ENCODE data around the gene KLHL1. TPM values are rescaled to one million over a fixed set of nuclear protein-coding genes. Genes with fewer than 3 reads are reported as not detected.
A peak's percentile ranks its signal among the peaks of the same experiment; 100 is the strongest.

The KLHL1 gene
- total RNA-seq, 2 donors from 2014 or later: 0.15 TPM; not detected in 1

DNA sequence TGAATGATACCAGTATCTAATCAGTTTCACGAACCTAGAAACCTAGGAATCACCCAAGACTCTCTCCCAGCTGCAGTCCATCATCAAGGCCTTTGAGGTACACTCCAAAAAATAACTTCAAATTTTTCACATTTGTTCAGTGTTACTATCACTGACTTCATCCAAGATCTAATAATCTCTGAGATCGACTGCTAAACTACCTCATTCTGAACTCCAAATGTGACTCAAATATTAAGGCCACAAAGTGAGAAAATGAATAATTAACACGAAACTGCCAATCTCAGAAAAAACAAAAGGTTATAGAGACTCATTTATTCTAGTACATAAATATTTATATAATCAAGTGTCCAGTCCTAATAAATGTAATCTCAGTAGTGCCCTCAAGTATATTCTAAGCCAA is 430.9 kb downstream of the KLHL1 start:
- 92 to 100% methylated on average over 1 to 3 of the region's 3 CpGs for WGBS, 2 experiments (ENCODE audit: insufficient coverage in 1 of 2, insufficient read length in 1 of 2)
- TF ChIP-seq, protein P1, sequence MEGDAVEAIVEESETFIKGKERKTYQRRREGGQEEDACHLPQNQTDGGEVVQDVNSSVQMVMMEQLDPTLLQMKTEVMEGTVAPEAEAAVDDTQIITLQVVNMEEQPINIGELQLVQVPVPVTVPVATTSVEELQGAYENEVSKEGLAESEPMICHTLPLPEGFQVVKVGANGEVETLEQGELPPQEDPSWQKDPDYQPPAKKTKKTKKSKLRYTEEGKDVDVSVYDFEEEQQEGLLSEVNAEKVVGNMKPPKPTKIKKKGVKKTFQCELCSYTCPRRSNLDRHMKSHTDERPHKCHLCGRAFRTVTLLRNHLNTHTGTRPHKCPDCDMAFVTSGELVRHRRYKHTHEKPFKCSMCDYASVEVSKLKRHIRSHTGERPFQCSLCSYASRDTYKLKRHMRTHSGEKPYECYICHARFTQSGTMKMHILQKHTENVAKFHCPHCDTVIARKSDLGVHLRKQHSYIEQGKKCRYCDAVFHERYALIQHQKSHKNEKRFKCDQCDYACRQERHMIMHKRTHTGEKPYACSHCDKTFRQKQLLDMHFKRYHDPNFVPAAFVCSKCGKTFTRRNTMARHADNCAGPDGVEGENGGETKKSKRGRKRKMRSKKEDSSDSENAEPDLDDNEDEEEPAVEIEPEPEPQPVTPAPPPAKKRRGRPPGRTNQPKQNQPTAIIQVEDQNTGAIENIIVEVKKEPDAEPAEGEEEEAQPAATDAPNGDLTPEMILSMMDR (conservative IDR thresholded peaks at IDR 0.05): no peak

DNA sequence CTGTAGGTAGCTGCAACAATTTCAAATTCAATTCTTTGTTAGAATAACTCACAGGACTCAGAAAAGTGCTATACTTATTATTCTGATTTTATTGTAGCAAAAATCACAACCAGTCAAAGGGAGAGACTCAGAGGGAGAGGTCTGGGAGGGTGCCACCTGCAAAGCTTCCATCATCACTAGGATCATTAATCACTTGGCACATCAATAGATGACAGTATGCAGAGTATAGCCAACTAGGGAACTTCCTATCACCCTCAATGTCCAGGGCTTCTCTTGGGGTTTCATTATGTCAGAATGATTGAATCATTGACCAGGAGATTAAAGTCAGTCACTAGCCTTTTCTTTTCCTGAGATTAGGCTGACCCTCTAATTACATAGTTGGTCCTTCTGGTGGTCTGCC is 432.0 kb downstream of the KLHL1 start:
- no peak overlapping the region for H3K4me3 ChIP-seq (ENCODE audit: low read length)
- Mint-ChIP-seq H3K27ac (no peak overlapping the region), H3K4me1 (no peaks in the 10 kb centered on the region), H3K4me3 (no peak overlapping the region), H3K27me3 (ENCODE audit: insufficient read depth) (no peaks in the 10 kb centered on the region), H3K36me3 (ENCODE audit: low read depth) (no peaks in the 10 kb centered on the region), H3K9me3 (peaks cover 14% of the 10 kb centered on the region)
- no peaks in the 10 kb centered on the region for H3K36me3 ChIP-seq (ENCODE audit: control insufficient read depth, insufficient read depth, low read length)
- H3K27me3 ChIP-seq (ENCODE audit: control insufficient read depth, insufficient read depth, low read length, poor library complexity, severe bottlenecking): no peaks in the 10 kb centered on the region
- DNase-seq: no peak
- no peak overlapping the region for H3K9ac ChIP-seq (ENCODE audit: extremely low read depth, low read length, poor library complexity, severe bottlenecking)
- no peaks in the 10 kb centered on the region for H3K4me1 ChIP-seq (ENCODE audit: control insufficient read depth, insufficient read depth, low read length)
- H3K27ac ChIP-seq (ENCODE audit: low read depth, low read length): peak overlapping the region; percentile 42
- H3K9me3 ChIP-seq (ENCODE audit: control insufficient read depth, low read length): no peaks in the 10 kb centered on the region
- TF ChIP-seq, protein P1 (conservative IDR thresholded peaks at IDR 0.05): no peak

More for the DNA sequence above, 430.9 kb downstream of the KLHL1 start:
- no peaks in the 10 kb centered on the region for H3K36me3 Mint-ChIP-seq (ENCODE audit: low read depth)
- Histone ChIP-seq H3K36me3 (ENCODE audit: control insufficient read depth, insufficient read depth, low read length) (no peaks in the 10 kb centered on the region), H3K27me3 (ENCODE audit: control insufficient read depth, insufficient read depth, low read length, poor library complexity, severe bottlenecking) (no peaks in the 10 kb centered on the region), H3K27ac (ENCODE audit: low read depth, low read length) (no peak overlapping the region), H3K4me3 (ENCODE audit: low read length) (no peak overlapping the region), H3K9me3 (ENCODE audit: control insufficient read depth, low read length) (no peaks in the 10 kb centered on the region), H3K4me1 (ENCODE audit: control insufficient read depth, insufficient read depth, low read length) (no peaks in the 10 kb centered on the region), H3K9ac (ENCODE audit: extremely low read depth, low read length, poor library complexity, severe bottlenecking) (no peak overlapping the region)
- H3K4me3 Mint-ChIP-seq: no peak overlapping the region
- H3K9me3 Mint-ChIP-seq: peaks cover 9% of the 10 kb centered on the region
- no peak overlapping the region for H3K27ac Mint-ChIP-seq
- DNase-seq: no peak
- H3K27me3 Mint-ChIP-seq (ENCODE audit: insufficient read depth): no peaks in the 10 kb centered on the region
- H3K4me1 Mint-ChIP-seq: no peaks in the 10 kb centered on the region

DNA sequence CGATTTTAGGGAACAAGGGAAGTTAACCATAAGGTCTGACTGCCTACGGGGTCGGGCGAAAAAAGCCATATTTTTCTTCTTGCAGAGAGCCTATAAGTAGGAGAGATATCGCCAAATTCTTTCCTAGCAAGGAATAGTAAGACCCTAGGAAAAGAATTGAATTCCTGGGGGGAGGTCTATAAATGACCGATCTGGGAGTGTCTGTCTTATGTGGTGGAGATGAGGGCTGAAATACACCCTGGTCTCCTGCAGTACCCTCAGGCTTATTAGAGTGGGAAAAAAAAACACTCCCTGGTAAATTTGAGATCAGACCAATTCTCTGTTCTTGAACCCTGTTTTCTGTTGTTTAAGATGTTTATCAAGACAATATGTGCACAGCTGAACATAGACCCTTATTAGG is 448.1 kb downstream of the KLHL1 start:
- no peaks in the 10 kb centered on the region for H3K36me3 ChIP-seq (ENCODE audit: control insufficient read depth, insufficient read depth, low read length)
- H3K9ac ChIP-seq (ENCODE audit: extremely low read depth, low read length, poor library complexity, severe bottlenecking): no peak overlapping the region
- TF ChIP-seq, protein P1 (conservative IDR thresholded peaks at IDR 0.05): no peak
- H3K9me3 ChIP-seq (ENCODE audit: control insufficient read depth, low read length): peaks cover 49% of the 10 kb centered on the region
- no peaks in the 10 kb centered on the region for H3K4me1 Mint-ChIP-seq
- no peak for DNase-seq
- no peak overlapping the region for H3K27ac ChIP-seq (ENCODE audit: low read depth, low read length)
- H3K4me3 Mint-ChIP-seq: no peak overlapping the region
- no peaks in the 10 kb centered on the region for H3K4me1 ChIP-seq (ENCODE audit: control insufficient read depth, insufficient read depth, low read length)
- H3K27ac Mint-ChIP-seq: no peak overlapping the region
- H3K9me3 Mint-ChIP-seq: peaks cover 51% of the 10 kb centered on the region
- H3K27me3 Mint-ChIP-seq (ENCODE audit: insufficient read depth): no peaks in the 10 kb centered on the region
- peak overlapping the region; percentile 40 for H3K4me3 ChIP-seq (ENCODE audit: low read length)
- H3K27me3 ChIP-seq (ENCODE audit: control insufficient read depth, insufficient read depth, low read length, poor library complexity, severe bottlenecking): no peaks in the 10 kb centered on the region
- 68 to 73% methylated on average over 4 to 6 of the region's 6 CpGs for WGBS, 2 experiments (ENCODE audit: insufficient coverage in 1 of 2, insufficient read length in 1 of 2)
- H3K36me3 Mint-ChIP-seq (ENCODE audit: low read depth): no peaks in the 10 kb centered on the region

Measured in endodermal cell (in vitro differentiated cells).